Thyroid gland (tissue), 4 donors: ENCODE measurements around the gene BAG2.

Experiments
- POLR2A ChIP-seq, 2 donors: fragments of 450-650 bp; IDR thresholded peaks; one replicate each; pipeline ENCODE4 v1.6.1; 2017; ENCODE audit warnings: antibody characterized with exemption in 2 of 2, mild to moderate bottlenecking in 2 of 2, moderate library complexity in 1 of 2
- TF ChIP-seq, protein P1 (sequence below), 6 experiments: fragments of 200-600 bp in 3 of 6; fragments of 450-650 bp in 3 of 6; sonication (generic) in 3 of 6; IDR thresholded peaks; one replicate each; pipeline ENCODE4 v1.5.1; 2016 to 2019; ENCODE audit warnings: antibody characterized with exemption in 6 of 6, mild to moderate bottlenecking in 2 of 6, inconsistent platforms in 1 of 6, moderate library complexity in 1 of 6

DNA sequence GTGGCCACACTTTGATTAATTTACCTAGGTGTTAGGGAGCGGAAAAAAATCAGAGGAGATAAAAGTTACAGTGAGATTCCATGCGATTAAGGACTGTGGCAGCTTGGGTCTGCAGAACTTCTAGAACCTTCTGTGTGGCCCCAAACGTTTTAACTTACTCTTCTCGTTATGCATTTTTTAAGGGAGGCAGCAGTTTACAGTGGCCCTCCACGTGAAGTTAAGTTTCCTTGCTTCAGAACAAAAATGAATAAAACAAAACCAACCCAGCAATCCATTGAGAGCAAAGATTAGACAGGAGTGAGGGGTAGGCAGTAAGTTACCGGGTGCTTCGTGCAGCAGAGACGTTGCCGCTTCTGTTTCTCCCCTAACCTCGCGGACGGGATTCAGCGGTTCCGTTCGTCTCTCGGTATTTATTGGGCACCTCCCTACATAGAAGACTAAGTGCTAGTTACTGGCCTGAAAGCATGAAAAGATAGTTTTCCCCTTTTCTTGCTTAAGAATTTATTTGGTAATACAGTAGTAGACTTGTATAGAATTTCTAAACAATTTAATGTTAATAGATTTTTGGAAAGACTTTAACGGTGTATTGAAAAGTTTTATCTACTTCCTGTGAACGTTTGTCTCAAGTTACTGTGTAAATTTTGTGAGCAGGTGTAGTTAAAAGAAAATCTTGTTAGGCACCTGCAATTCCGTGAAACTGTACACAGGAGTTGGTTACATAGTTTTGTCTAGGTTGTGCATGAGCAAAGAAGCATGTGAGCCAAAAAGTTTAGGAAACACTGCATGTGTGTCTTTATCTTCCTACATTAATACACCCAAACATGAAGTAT, 1.1 kb downstream of the BAG2 start:
- TF ChIP-seq, protein P1, sequence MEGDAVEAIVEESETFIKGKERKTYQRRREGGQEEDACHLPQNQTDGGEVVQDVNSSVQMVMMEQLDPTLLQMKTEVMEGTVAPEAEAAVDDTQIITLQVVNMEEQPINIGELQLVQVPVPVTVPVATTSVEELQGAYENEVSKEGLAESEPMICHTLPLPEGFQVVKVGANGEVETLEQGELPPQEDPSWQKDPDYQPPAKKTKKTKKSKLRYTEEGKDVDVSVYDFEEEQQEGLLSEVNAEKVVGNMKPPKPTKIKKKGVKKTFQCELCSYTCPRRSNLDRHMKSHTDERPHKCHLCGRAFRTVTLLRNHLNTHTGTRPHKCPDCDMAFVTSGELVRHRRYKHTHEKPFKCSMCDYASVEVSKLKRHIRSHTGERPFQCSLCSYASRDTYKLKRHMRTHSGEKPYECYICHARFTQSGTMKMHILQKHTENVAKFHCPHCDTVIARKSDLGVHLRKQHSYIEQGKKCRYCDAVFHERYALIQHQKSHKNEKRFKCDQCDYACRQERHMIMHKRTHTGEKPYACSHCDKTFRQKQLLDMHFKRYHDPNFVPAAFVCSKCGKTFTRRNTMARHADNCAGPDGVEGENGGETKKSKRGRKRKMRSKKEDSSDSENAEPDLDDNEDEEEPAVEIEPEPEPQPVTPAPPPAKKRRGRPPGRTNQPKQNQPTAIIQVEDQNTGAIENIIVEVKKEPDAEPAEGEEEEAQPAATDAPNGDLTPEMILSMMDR (IDR thresholded peaks at IDR 0.05): no peak
- no peak for TF ChIP-seq POLR2A (IDR thresholded peaks at IDR 0.05)
